Measurements from ENCODE around the gene CADPS. TPM values are rescaled to one million over a fixed set of nuclear protein-coding genes. Genes with fewer than 3 reads are reported as not detected.

Gene CADPS
- polyA plus RNA-seq, 1 of the 3 experiments (the other 2 are of a cell fraction) = 5.8 TPM

- TF ChIP-seq GATA2 (CRISPR knock-in tag; IDR thresholded peaks at IDR 0.05) (no peak), SIN3A (IDR thresholded peaks at IDR 0.05; ENCODE audit: borderline replicate concordance, low read depth, low read length) (no peak)
These were observed 420.3 kb downstream of the CADPS start (continued) for GRCh38 chr3:62454916-62455315.

DNA sequence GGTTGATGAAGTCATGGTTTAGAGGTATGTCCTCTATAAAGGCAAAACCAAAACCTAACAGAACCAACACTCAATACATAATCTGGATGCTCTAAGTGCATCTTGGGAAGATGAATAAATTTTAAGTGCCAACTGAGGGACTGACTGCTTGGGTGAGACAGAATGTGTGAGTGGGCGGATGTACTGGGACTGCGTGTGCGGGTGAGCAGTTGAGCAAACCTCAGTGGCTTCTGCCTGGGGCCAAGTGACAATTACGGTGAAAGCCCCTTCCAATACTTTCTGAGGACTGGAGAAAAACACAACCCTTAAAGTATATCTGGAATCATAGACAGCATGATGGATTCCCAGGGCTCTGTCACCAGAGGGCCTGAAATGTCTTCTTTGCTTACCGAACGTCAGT is 421.8 kb downstream of the CADPS start:
- 86% methylated on average over 6 of the region's 6 CpGs for WGBS (ENCODE audit: low lambda C conversion rate)
- no peak for TF ChIP-seq FOXM1 (IDR thresholded peaks at IDR 0.05; ENCODE audit: low read depth)
- TF ChIP-seq, protein P1, sequence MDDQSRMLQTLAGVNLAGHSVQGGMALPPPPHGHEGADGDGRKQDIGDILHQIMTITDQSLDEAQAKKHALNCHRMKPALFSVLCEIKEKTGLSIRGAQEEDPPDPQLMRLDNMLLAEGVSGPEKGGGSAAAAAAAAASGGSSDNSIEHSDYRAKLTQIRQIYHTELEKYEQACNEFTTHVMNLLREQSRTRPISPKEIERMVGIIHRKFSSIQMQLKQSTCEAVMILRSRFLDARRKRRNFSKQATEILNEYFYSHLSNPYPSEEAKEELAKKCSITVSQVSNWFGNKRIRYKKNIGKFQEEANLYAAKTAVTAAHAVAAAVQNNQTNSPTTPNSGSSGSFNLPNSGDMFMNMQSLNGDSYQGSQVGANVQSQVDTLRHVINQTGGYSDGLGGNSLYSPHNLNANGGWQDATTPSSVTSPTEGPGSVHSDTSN (IDR thresholded peaks at IDR 0.05) = no peak
- no peak for TF ChIP-seq MAX (IDR thresholded peaks at IDR 0.05; ENCODE audit: low read depth)
- no peak for TF ChIP-seq CTCF (IDR thresholded peaks at IDR 0.05)
- no peak for TF ChIP-seq FOXJ3 (CRISPR knock-in tag; IDR thresholded peaks at IDR 0.05)
- TF ChIP-seq EP300 (IDR thresholded peaks at IDR 0.05; ENCODE audit: borderline replicate concordance in 1 of 2, low read depth in 1 of 2, low read length in 1 of 2) = no peak
- TF ChIP-seq MEF2A (IDR thresholded peaks at IDR 0.05; ENCODE audit: borderline replicate concordance, low read depth) = no peak
- no peak for TF ChIP-seq POLR2AphosphoS5 (IDR thresholded peaks at IDR 0.05; ENCODE audit: low read depth, low read length)
- TF ChIP-seq TEAD4 (IDR thresholded peaks at IDR 0.05; ENCODE audit: borderline replicate concordance, insufficient read depth) = no peak
- TF ChIP-seq REST (IDR thresholded peaks at IDR 0.05; ENCODE audit: low read depth, low read length) = no peak
- no peak for TF ChIP-seq ELF1 (IDR thresholded peaks at IDR 0.05)
- Histone ChIP-seq H3K9me3 (no peaks in the 10 kb centered on the region), H3F3A (replicated peaks; ENCODE audit: insufficient read depth) (no peaks in the 10 kb centered on the region), H3K4me3 (ENCODE audit: low read depth in 2 of 2, low read length in 1 of 2) (no peak overlapping the region), H2AFZ (ENCODE audit: low read depth) (no peak overlapping the region), H3K27ac (ENCODE audit: low read depth in 2 of 2, low read length in 1 of 2) (no peak overlapping the region), H3K4me2 (no peak overlapping the region), H3K4me1 (ENCODE audit: control insufficient read depth in 1 of 2, insufficient read depth in 2 of 2, low read depth in 1 of 2, low read length in 1 of 2) (no peaks in the 10 kb centered on the region), H3K79me2 (ENCODE audit: insufficient read depth) (no peaks in the 10 kb centered on the region), H4K20me1 (ENCODE audit: insufficient read depth) (no peaks in the 10 kb centered on the region), H3K9me2 (no peaks in the 10 kb centered on the region), H3K27me3 (ENCODE audit: insufficient read depth) (no peaks in the 10 kb centered on the region), H3K36me3 (replicated peaks in 1 of 2; ENCODE audit: control insufficient read depth in 1 of 2, insufficient read depth in 2 of 2, low read length in 1 of 2) (no peaks in the 10 kb centered on the region), H3K9ac (no peak overlapping the region)
- ChIA-PET POLR2A (no interaction called here), CTCF (no interaction called here)
- no peak for DNase-seq

All from SK-N-SH (cell line).